HUES6 (cell line): ENCODE data around the gene DOP1A.

ENCODE experiments used
- H3K27ac ChIP-seq: 2 replicates; pipeline ENCODE4 v1.7.0; 2013; ENCODE audit warnings: low read depth, mild to moderate bottlenecking, low read length, inconsistent platforms
- H3K27me3 ChIP-seq: 2 replicates; pipeline ENCODE4 v1.6.1; 2013; ENCODE audit warnings: low read length; ENCODE audit not compliant: control insufficient read depth, insufficient read depth
- H3K36me3 ChIP-seq: 2 replicates; pipeline ENCODE4 v1.6.1; 2013; ENCODE audit warnings: low read length; ENCODE audit not compliant: control insufficient read depth, insufficient read depth
- H3K4me1 ChIP-seq: 2 replicates; pipeline ENCODE4 v1.6.1; 2013; ENCODE audit warnings: low read length; ENCODE audit not compliant: control insufficient read depth, insufficient read depth
- H3K4me3 ChIP-seq: 2 replicates; pipeline ENCODE4 v1.5.1; 2013; ENCODE audit warnings: low read depth, low read length
- H3K9ac ChIP-seq: one replicate; pipeline ENCODE4 v1.6.1; 2013; ENCODE audit warnings: mild to moderate bottlenecking, low read length
- H3K9me3 ChIP-seq: 2 replicates; pipeline ENCODE4 v1.6.1; 2013; ENCODE audit warnings: low read depth, low read length; ENCODE audit not compliant: control insufficient read depth, insufficient read depth

DOP1A gene

DNA sequence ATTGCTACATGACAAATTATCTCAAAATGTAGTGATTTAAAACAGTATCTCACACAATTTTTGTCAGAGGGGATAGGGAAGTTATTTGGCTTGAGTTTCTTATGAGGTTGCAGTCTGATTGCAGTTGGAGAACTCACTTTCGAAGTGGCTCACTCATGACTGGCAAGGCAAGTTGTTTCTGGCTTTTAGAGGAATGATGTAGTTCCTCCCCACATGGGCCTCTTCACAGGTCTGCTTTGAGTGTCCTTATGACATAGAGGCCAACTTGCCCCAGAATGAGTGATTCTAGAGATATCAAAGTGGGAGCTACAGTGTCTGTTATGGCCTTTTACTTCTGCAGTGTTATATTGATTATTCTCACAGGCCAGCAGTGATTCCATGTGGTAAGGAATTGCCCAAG is 6.1 kb downstream of the DOP1A start:
- no peak overlapping the region for H3K4me3 ChIP-seq
- peaks cover 26% of the 10 kb centered on the region for H3K4me1 ChIP-seq
- H3K27me3 ChIP-seq, result no peaks in the 10 kb centered on the region
- no peaks in the 10 kb centered on the region for H3K9me3 ChIP-seq
- H3K9ac ChIP-seq, result no peak overlapping the region
- H3K36me3 ChIP-seq, result no peaks in the 10 kb centered on the region
- no peak overlapping the region for H3K27ac ChIP-seq

DNA sequence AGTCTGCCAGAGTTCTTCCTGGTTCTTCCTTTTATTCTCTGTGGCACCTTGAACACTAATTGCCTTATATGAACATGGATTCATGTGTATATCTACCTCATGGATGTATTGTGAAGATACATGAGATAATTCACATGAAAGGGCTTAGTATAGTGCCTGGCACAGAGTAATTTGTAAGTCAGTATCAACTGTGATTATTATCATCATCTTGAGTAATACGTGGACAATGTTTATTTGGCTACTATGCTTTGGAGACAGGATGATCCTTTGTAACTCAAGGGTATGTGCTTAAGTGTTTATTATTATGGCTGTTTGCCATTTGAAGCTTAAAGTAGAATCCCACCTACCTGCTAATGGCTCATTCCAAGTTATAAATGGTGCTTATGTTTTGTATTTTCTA is 16.0 kb downstream of the DOP1A start:
- Histone ChIP-seq H3K27me3 (no peaks in the 10 kb centered on the region), H3K4me1 (peaks cover 11% of the 10 kb centered on the region), H3K4me3 (no peak overlapping the region), H3K27ac (no peak overlapping the region), H3K9me3 (no peaks in the 10 kb centered on the region), H3K36me3 (no peaks in the 10 kb centered on the region), H3K9ac (no peak overlapping the region)

DNA sequence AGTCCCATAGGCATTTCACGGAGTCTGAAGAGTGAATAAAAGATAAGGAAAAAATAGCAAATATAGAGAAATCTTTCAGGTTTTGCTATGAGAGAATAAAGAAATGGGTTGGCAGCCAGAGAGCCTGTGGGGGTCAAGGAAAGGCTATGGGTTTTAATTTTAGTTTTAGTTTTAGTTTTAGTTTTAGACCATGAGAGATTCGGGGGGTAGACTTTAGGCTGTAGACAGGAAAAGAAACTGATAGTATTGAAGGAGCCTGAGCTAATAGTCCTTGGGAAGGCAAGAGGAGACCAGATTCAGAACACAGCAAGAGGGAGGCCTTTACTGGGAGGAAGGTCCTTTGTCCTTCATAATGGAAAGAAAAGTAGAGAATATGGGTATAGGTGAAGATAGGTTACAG is 19.3 kb downstream of the DOP1A start:
- Histone ChIP-seq H3K4me1 (no peaks in the 10 kb centered on the region), H3K9ac (no peak overlapping the region), H3K4me3 (no peak overlapping the region)

DNA sequence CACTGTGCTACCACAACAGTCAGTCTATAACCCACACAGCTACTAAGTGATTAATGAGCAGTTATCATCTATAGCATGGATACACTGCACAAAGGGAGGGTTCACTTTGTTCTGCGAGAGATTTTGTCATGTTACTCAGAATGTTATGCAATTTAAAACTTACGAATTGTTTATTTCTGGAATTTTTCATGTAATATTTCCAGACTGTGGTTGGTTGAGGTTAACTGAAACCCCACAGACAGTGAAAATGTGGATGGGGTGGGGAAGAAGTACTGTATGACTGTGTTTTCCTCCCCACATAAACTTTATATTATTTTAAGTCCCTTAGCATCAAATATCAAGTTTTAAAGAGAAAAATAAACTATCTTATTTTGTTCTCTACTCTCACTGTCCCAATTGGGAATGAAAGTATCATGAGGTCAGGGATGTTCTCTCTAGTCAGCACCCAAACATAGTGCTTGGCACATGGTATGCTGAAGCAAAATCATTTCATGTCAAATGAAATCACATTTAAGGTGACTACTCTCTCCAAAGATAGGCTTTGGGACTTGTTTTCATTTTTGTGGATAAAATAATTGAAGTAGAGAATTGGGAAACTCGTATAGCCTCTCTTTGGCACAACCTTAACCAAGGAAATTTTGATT is 25.4 kb downstream of the DOP1A start:
- Histone ChIP-seq H3K4me1 (no peaks in the 10 kb centered on the region), H3K27me3 (no peaks in the 10 kb centered on the region), H3K9me3 (no peaks in the 10 kb centered on the region)

More for the DNA sequence above, 19.3 kb downstream of the DOP1A start:
- H3K27me3 ChIP-seq, result no peaks in the 10 kb centered on the region
- H3K27ac ChIP-seq, result no peak overlapping the region
- no peaks in the 10 kb centered on the region for H3K36me3 ChIP-seq
- no peaks in the 10 kb centered on the region for H3K9me3 ChIP-seq

DNA sequence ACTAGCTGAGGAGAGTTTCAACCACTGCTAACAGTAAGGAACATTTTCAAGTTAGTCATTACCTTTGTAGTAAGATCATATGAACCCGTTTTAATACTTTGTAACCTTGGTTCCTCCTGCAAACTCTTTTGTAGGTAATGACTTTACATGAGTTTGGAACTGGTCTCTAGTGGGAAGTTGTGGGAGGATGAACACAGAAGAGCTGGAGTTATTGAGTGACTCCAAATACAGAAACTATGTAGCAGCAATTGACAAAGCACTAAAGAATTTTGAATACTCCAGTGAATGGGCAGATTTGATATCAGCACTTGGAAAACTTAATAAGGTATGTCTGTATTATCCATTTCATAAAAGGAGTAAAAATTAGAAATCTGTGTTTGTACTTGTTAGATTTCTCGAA is 29.3 kb downstream of the DOP1A start:
- Histone ChIP-seq H3K4me1 (no peaks in the 10 kb centered on the region), H3K9me3 (no peaks in the 10 kb centered on the region), H3K4me3 (no peak overlapping the region), H3K27me3 (no peaks in the 10 kb centered on the region), H3K27ac (no peak overlapping the region), H3K36me3 (no peaks in the 10 kb centered on the region), H3K9ac (no peak overlapping the region)

More for the DNA sequence above, 25.4 kb downstream of the DOP1A start:
- Histone ChIP-seq H3K36me3 (no peaks in the 10 kb centered on the region), H3K4me3 (no peak overlapping the region), H3K9ac (no peak overlapping the region), H3K27ac (no peak overlapping the region)

DNA sequence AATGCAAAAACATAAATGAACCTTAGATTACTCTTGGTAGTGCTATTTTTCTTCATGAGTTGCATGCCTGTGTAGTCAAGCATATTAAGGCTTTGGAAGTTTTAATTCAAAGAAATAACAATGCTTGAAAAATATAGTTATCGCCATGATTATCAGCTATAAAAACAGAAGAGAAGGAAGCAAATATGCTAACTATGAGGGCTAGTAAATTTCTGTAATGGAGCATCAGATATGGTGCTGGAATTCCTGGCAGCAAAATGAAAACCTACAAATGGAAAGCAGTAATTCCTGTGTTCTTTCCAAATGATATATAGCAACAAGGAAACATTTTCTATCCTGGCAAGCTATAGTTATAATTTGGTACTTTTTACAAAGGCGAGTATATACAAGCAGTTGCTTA is 29.7 kb downstream of the DOP1A start:
- no peak overlapping the region for H3K9ac ChIP-seq
- no peak overlapping the region for H3K27ac ChIP-seq
- 0 out of 2 replicates have a peak, but pooled peaks cover 2% of the 10 kb centered on the region for H3K36me3 ChIP-seq
- H3K9me3 ChIP-seq, result no peaks in the 10 kb centered on the region
- H3K27me3 ChIP-seq, result no peaks in the 10 kb centered on the region
- H3K4me3 ChIP-seq, result no peak overlapping the region
- H3K4me1 ChIP-seq, result no peaks in the 10 kb centered on the region

DNA sequence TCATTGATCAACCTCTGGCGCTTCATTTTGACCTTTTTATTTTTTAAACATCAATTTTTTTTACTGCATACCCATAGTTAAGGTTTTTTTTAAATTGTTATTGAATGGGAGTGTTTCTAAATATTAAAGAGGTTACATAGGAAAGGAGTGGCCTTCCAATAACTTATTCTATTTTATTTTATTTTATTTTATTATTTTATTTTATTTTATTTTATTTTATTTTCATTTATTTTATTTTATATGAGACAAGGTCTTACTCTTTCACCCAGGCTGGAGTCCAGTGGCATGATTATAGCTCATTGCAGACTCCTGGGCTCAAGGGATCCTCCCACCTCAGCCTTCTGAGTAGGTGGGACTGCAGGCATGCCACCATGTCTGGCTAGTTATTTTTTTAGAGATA is 30.2 kb downstream of the DOP1A start:
- no peak overlapping the region for H3K9ac ChIP-seq
- H3K4me3 ChIP-seq, result no peak overlapping the region
- no peaks in the 10 kb centered on the region for H3K27me3 ChIP-seq
- H3K4me1 ChIP-seq, result no peaks in the 10 kb centered on the region
- no peak overlapping the region for H3K27ac ChIP-seq
- H3K36me3 ChIP-seq, result 0 out of 2 replicates have a peak, but pooled peaks cover 5% of the 10 kb centered on the region
- H3K9me3 ChIP-seq, result no peaks in the 10 kb centered on the region

DNA sequence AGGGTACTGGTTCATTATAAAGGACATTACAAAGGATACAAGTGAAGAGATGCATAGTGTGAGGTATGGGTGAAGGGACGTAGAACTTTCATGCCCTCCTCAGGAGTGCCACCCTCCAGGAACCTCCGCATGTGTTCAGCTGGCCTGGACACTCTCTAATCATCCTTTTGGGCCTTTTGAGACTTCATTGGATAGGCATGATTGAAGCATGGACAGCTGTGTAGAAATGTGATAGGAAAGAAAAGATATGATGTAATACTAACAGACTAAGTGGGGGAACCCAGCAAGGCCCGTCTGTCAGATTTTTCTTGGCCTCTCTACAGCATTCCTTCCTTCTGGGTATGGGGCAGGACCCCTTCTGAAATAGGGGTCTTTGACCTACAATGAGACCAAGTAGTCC is 31.1 kb downstream of the DOP1A start:
- Histone ChIP-seq H3K9me3 (no peaks in the 10 kb centered on the region), H3K27ac (no peak overlapping the region), H3K4me3 (no peak overlapping the region), H3K36me3 (0 out of 2 replicates have a peak, but pooled peaks cover 5% of the 10 kb centered on the region), H3K27me3 (no peaks in the 10 kb centered on the region), H3K4me1 (no peaks in the 10 kb centered on the region), H3K9ac (no peak overlapping the region)

DNA sequence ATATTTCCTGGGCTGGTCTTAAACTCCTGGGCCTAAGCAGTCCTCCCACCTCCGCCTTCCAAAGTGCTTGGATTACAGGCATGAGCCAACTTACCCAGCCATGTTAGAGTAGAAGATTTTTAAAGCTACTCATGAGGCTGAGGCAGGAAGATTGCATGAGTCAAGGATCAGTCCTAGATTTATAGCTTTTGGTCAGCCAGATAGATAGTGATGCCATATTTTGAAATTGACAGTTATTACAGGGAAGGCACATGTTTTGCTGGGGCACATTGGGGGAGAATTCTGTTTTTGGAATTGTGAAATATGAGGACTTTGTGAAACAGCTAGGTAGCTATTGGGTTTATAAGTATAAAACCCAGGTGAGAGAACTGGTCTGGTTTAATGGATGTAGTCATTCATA is 40.9 kb downstream of the DOP1A start:
- Histone ChIP-seq H3K36me3 (peaks cover 17% of the 10 kb centered on the region), H3K9ac (no peak overlapping the region), H3K27me3 (no peaks in the 10 kb centered on the region), H3K4me3 (no peak overlapping the region), H3K9me3 (no peaks in the 10 kb centered on the region), H3K4me1 (no peaks in the 10 kb centered on the region), H3K27ac (no peak overlapping the region)

DNA sequence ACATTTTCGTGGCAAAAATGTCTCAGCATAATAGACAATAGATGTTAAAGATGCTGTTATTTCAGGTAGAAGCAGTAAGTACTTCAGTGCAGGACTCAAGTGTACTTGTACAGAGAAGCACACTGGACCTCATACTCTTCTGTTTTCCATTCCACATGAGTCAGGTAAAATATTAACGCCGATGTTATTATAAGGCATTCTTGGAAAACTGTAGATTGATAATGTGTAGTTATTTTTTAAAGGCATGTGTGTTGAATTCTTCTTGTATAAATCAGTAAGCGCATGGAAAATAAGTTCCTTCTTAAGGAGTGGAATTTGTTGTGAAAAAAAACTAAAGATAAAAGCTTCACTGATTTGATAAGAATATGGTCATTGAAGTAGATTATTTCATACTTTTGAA is 45.8 kb downstream of the DOP1A start:
- no peak overlapping the region for H3K27ac ChIP-seq

DNA sequence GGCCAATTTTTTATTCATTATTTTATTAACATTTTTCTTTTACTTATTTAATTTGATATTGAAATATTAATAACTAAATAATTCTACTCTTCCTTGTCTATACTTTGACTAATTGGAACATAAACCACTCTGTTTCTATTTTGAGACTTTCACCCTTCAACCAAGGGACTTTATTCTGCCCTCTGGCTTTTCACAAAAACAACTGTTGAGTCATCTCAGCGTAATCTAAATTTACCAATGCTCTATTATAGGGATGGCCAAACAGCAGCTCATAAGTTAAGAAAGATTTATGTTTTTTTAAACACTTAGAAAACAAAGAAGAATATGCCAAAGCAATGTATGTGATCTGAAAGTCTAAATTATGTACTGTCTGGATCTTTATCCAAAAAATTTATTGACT is 46.7 kb downstream of the DOP1A start:
- Histone ChIP-seq H3K27me3 (no peaks in the 10 kb centered on the region), H3K27ac (no peak overlapping the region), H3K36me3 (peaks cover 14% of the 10 kb centered on the region), H3K4me1 (no peaks in the 10 kb centered on the region), H3K4me3 (no peak overlapping the region), H3K9ac (no peak overlapping the region), H3K9me3 (no peaks in the 10 kb centered on the region)

More for the DNA sequence above, 45.8 kb downstream of the DOP1A start:
- Histone ChIP-seq H3K27me3 (no peaks in the 10 kb centered on the region), H3K4me1 (no peaks in the 10 kb centered on the region), H3K9ac (no peak overlapping the region), H3K9me3 (no peaks in the 10 kb centered on the region), H3K36me3 (peaks cover 17% of the 10 kb centered on the region), H3K4me3 (no peak overlapping the region)
